ENCODE measurements around the gene HRH2.
"Not testable (repeated sequence)": the region's sequence is repeated elsewhere in the genome, so short reads cannot be mapped to it uniquely, and the experiment has no call there.

Gene HRH2

GRCh38 chr5:175657593-175658271 lies at the start of gene HRH2:
TSS of gene HRH2 (plus strand) at chr5:175658071. CDS start at chr5:175683234, 25,163 bp downstream.
- DNase-seq (ENCODE audit: low read depth), result no peak

GRCh38 chr5:175609526-175609925 lies 48.3 kb upstream of the HRH2 start:
- DNase-seq (ENCODE audit: low read depth), result no peak

- DNase-seq (ENCODE audit: low read depth), result no peak
Measured at GRCh38 chr5:175610381-175610780, 47.5 kb upstream of the HRH2 start.

- no peak for DNase-seq (ENCODE audit: low read depth)
Measured at GRCh38 chr5:175610898-175611297, 47.0 kb upstream of the HRH2 start.

- no peak for DNase-seq (ENCODE audit: low read depth)
Measured at GRCh38 chr5:175614223-175614815, 43.6 kb upstream of the HRH2 start.

GRCh38 chr5:175614861-175615260 lies 43.0 kb upstream of the HRH2 start:
- DNase-seq (ENCODE audit: low read depth), result no peak

GRCh38 chr5:175616083-175616482 lies 41.8 kb upstream of the HRH2 start:
- DNase-seq (ENCODE audit: low read depth), result no peak

GRCh38 chr5:175616527-175616926 lies 41.3 kb upstream of the HRH2 start:
- DNase-seq (ENCODE audit: low read depth), result not testable (repeated sequence)

- DNase-seq (ENCODE audit: low read depth), result no peak
Measured at GRCh38 chr5:175617447-175617846, 40.4 kb upstream of the HRH2 start.

- DNase-seq (ENCODE audit: low read depth), result no peak
Measured at GRCh38 chr5:175620527-175620926, 37.3 kb upstream of the HRH2 start.

GRCh38 chr5:175621971-175622370 lies 35.9 kb upstream of the HRH2 start:
- no peak for DNase-seq (ENCODE audit: low read depth)

- DNase-seq (ENCODE audit: low read depth), result no peak
Measured at GRCh38 chr5:175623088-175623487, 34.8 kb upstream of the HRH2 start.

- no peak for DNase-seq (ENCODE audit: low read depth)
Measured at GRCh38 chr5:175624316-175624715, 33.6 kb upstream of the HRH2 start.

- no peak for DNase-seq (ENCODE audit: low read depth)
Measured at GRCh38 chr5:175627005-175627404, 30.9 kb upstream of the HRH2 start.

- no peak for DNase-seq (ENCODE audit: low read depth)
Measured at GRCh38 chr5:175627739-175628138, 30.1 kb upstream of the HRH2 start.

- no peak for DNase-seq (ENCODE audit: low read depth)
Measured at GRCh38 chr5:175628668-175629067, 29.2 kb upstream of the HRH2 start.

- no peak for DNase-seq (ENCODE audit: low read depth)
Measured at GRCh38 chr5:175629261-175629660, 28.6 kb upstream of the HRH2 start.

GRCh38 chr5:175629793-175630192 lies 28.1 kb upstream of the HRH2 start:
- DNase-seq (ENCODE audit: low read depth), result no peak

- no peak for DNase-seq (ENCODE audit: low read depth)
Measured at GRCh38 chr5:175635854-175636584, 21.9 kb upstream of the HRH2 start.

- DNase-seq (ENCODE audit: low read depth), result no peak
Measured at GRCh38 chr5:175638305-175638704, 19.6 kb upstream of the HRH2 start.

GRCh38 chr5:175640106-175640775 lies 17.6 kb upstream of the HRH2 start:
- no peak for DNase-seq (ENCODE audit: low read depth)

- no peak for DNase-seq (ENCODE audit: low read depth)
Measured at GRCh38 chr5:175642998-175643397, 14.9 kb upstream of the HRH2 start.

GRCh38 chr5:175646251-175646650 lies 11.6 kb upstream of the HRH2 start:
- DNase-seq (ENCODE audit: low read depth), result no peak
